HG02642 (cell line): Measurements from ENCODE around the gene C10orf53.

Source experiments
- ATAC-seq: cut with Tn5 transposase; IDR thresholded peaks from one replicate; pipeline ENCODE4 v1.9.1; 2021; ENCODE audit warnings: mild to moderate bottlenecking; ENCODE audit not compliant: unreplicated experiment, poor library complexity

The C10orf53 gene, protein sequence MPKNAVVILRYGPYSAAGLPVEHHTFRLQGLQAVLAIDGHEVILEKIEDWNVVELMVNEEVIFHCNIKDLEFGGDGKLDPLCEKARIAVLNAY

DNA sequence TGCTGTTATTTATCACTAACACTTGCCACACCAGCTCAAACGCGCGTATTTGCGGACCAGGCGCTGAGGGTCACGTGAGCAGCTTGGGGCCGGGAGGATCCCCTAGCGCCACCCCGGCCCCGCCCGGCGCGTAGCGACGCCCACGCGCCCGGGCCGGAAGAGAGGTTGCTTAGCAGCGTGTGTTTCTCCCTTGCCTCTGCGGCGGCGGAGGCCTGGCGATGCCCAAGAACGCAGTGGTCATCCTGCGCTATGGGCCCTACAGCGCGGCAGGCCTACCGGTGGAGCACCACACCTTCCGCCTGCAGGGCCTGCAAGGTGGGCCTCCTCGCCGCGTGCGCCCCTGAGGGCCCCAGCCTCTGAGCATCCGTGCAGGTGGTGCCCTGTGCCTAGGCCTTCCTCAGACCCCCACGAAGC, at the start of gene C10orf53:
C10orf53 (plus strand) TSS at position 172 of the 414 bp plus-strand sequence; CDS start at position 219, 47 bp downstream.
- ATAC-seq, result no peak

DNA sequence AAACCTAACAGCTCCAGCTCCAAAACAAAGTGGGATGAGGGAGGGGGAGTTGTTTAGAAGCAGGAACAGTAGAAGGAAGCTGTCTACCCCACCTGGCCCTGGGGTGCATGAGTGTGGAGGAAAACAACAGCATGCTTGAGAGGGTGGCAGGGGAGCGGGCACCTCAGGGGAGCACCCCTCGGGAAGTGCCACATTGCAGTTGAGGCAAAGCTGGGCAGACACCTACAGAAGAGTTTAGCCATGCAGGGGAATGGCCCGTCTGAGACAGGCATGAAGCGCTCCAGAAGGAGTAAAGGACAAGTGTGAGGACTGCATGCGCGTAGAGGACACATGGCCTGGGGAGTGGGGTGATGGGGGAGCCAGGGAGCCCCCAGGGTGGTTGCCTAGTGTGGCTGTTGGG, 47.5 kb upstream of the C10orf53 start:
- ATAC-seq, result no peak

DNA sequence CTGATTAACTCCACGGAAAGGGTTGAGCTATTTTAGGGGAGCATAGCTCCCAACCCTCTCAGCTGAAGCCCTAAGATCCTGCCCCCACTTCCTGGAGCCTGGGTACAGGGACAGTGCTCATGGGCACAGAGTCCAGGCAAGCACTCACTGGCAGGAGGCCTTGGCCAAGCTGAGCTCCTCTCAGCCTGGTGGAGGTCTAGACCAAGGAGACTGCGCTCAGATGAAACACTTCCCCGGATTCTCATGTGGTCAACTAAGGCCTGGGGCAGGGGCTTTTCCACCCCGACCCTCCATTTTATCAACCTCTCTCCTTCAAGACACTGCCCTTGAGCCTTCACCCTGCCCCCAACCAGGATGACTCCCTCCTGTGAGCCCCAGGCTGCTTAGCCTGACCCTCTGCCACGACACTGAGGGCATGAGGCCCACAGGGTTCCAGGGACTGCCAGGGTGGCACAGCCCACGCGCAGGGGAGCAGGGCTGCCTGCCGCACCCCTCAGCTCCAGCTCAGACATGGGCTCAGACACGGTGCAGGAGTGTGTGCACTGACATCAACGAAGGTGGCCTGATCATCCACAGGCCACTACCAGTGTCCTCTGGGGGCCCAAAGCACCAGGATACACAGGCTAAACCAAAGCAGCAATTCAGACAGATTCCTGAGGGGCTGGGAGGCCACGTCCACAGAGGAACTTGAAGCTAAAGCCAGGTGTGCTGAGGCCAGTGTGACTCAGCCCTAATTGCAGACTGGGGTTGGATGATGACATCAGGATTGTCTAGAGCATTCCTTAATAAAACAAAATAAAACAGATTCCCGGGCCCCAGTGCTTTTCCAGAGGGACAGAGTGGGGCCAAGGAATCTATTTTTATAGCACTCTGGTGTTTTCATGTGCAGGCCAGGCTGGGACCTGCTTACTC, 46.8 kb upstream of the C10orf53 start:
- no peak for ATAC-seq

DNA sequence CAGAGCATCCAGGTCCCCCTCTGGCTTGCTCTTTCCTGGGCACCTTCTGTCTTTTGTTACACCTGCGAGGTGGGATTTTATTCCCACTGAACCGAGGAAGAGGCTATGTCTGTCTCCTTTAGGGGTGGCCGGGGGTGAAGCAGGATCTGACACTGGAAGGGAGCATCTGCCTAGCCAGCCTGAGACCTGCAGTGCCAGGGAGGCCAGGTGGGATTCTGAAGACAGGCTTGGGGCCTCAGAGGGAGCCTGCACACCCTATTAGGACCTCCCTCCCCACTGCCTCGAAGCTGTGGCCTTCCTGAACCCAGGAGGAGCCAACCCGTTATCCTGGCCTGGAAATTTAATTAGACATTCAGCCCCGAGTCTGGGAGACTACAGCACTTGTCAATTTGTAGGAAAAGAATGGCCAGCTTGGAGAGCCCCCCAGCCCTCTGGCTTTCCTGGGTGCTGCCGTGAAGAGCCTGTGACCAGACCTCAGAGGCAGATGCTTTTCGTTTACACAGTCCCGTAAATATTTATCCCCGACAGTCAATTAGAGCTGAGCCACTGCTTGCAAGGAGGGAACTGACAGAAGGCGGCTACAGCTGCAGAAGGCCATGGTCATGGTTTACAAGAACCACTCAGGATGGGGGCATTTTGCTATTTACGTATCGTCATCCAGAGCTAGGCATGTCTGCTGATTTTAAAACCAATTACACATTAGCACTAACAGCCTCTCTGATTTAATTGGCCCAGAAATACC, 46.0 kb upstream of the C10orf53 start:
- no peak for ATAC-seq

DNA sequence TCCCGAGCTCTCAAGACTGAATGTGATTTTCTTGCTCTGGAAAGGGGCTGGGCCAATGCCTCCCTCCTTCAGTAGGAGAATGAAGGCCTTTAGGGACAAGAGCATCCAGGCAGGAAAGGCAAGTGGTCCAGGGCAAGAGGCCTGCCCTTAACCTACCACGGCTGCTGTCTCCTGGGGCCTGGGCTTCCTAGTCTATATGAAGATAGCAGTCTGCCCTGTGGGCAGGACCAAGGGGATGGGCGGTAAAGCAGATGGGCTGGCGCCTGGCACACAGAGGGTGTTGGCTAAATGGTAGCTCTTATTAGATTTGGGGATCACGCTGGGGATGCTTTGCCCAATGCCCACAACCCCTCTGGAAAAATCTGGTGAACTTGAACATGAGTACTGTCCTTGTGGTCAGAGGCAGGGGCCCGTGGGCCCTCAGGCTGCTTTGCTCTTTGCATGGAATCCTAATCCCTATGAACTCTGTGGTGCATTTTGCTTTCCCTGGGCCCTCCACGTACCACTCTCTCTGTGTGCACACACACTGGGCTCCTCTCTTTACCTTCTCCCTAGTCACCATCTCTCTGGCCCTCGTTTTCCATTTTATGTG, 45.3 kb upstream of the C10orf53 start:
- no peak for ATAC-seq

DNA sequence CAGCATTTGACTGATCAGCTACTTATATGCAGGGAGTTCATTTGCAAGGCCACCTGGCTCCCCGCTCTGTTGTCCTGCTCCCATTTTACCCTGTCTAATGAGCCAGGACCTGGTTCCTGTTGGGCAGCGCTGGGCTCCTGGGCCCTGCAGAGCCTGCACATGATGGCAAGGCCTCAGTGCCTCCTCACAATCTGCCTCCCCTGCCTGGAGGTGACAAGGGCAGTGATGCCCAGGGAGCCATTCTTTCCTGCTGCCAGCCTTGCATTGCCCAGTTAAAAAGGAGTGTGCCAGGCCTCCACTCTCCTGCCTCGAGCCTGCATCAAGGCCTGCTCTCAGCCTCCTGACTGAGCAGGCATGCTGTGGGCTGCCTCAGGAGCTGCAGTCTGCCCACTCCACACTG, 37.1 kb upstream of the C10orf53 start:
- no peak for ATAC-seq

DNA sequence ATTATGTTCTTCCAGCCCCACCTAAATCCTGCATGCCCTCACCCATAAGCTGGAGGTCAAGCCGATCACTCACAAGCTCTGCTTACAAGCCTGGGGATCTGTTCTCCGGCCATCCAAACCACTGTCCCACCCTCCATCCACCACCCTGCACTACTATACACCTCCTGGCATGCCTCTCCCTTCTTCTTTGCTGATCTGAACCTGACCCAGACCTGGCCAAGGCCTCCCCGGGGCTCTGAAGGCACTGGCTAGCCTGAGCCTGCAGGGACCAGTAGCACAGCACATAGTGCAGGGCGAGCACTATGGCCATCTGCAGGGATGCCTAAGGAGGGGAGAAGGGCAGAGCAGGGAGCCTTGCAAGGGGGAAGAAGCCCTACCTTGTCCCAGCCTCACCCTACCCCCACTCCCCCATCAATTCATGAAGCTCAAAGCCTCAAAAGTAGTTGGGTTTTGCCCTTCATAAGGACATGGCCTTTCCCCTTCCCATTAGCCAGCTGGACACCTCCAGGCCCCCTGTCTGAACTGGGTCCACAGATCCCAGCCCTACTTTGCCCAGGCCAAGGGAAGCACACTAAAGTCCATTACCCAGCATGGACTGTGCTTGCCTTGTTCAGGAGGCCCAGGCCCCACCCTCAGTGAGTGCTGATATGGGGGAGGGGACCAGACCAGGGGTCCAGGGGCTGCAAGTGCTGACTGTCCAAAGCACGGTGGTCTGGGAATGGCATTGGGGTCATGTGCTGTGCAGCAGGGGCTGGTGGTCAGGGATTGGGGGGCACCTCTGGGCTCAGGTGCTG, 36.0 kb upstream of the C10orf53 start:
- no peak for ATAC-seq

DNA sequence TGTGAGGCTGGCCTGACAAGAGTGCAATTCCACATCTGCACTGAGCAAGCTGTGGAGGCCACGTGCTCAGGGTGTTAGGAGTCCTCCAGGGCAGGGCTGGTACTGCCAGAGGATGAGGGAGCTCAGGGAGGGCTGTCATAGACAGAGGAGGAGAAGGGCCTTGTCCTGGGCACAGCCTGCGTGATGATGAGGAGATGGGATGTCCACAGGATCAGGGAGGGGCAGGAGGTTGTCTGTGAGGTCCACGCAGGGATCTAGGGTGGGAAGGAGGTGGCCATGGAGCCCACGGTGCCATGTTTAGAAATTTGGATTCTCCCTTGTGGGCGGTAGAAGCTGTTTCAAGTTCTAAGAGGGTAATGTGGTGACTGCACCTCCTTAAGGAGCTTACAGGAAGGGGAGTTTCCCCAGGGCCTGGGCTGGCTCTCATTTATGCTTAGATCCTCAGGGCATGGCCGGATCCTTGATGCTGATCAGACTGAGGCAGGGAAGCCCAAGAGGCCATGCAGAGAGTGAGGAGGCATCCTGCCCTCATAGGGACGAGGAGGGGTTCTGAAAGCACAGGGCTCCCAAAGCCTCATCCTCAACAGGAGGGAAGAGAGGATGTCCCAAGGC, 35.3 kb upstream of the C10orf53 start:
- ATAC-seq, result no peak

DNA sequence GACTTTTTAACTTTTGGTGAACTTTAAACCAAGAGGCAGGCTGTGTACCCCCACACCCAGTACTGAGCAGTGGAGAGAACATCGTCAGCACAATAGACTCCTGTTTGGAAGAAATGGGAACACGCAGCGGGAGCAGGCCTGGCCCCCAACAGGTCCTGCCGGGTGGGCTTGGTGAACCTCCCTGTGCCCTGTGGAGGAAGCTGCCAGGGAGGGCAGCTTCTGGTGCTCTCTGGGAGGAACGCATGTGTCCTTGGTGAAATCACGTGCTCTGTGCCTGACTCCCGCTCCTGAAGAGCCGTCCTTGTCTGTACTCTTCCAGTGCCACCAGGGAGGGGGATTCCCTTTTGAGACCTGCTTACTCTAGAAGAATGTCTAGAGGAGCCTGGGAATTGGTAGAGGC, 34.0 kb upstream of the C10orf53 start:
- ATAC-seq, result no peak

DNA sequence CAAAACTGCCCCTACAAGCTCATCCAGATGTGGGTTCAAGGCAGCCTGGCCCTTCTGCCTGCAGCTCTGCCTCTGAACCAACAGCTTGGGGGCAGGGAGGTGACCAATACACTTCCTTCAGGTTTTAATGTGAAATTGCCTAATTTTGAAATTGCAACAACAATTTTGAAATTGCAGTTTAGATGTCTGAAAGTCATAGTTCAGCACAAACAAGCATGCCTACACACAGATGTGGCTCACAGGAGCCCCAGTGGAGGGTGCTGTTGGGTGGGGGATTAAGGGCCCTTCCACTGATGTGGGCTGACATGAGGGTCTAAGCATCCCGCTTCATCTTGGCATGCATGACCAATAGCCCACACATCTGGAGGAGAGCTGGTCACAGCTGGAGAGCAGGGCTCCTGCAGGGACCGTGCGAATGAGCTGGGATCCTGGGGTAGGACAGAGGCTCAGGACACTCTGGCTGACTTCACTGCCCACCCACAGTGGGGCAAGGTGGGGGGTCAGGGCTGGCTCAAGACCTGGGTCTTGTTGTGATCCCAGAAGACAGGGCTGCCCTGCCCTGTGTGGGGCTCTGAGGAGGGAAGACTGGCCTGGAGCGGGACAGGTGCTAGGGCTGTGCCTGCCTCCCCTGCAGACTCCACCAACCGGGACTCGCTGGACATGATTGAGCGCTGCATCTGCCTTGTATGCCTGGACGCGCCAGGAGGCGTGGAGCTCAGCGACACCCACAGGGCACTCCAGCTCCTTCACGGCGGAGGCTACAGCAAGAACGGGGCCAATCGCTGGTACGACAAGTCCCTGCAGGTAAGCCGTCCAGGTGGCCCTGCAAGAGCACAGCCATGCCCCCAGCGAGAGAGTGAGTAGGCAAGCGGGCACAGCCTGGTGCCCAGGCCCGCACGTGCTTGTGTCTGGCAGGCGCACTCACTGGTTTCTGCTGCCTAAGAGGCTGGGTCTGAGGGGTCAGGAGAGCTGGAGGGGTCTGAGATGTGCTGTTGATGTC, 33.3 kb upstream of the C10orf53 start:
- ATAC-seq, result no peak

DNA sequence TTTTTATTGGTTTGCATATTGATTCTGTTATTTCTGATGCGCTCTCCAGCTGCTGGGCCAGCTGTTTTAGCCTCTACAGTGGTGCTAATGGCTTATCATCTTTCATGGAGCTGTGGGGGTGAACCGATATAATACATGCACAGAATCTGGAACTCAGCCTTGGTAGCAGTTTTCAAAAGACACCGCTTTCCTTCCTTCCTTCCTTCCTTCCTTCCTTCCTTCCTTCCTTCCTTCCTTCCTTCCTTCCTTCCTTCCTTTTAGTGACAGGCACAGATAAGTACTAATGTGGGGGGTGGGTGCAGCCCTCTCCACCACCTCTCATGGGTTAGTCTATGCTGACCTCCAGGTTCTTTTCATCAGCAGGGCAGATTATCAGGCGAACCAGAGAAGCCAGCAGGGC, 31.9 kb upstream of the C10orf53 start:
- no peak for ATAC-seq

DNA sequence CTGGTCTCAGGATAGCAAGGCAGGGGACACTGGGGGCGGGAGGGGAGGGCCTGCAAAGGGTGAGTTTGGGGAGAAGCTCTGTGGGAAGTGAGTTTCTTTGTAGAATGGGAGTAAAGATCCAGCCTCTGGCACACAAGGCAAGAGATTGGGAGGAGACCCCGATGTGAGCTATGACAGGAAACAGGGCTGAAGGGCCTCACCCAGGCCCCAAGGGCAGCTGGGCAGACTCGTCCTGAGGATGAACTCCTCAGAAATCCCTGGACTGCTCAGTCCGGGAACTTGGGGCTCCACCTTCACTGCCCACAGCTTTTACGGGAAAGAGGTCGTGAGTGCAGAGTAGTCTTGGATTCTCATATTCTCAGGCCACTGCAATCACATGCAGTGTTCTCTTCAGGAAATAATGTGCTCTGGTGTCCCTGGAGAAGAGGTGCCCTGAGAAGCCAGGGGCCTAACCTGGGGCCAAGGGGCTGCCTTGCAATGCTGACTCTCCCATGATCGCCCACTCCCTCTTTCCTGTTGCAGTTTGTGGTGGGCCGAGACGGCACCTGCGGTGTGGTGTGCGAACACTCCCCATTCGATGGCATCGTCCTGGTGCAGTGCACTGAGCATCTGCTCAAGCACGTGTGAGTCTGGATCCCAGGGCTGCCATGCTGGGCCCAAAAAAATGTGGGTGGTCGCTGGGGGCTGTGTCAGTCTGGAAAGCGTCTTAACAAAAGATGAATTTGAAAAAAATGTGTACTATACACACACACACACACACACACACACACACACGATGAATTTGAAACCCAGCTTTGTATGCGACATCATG, 31.3 kb upstream of the C10orf53 start:
- ATAC-seq, result no peak

DNA sequence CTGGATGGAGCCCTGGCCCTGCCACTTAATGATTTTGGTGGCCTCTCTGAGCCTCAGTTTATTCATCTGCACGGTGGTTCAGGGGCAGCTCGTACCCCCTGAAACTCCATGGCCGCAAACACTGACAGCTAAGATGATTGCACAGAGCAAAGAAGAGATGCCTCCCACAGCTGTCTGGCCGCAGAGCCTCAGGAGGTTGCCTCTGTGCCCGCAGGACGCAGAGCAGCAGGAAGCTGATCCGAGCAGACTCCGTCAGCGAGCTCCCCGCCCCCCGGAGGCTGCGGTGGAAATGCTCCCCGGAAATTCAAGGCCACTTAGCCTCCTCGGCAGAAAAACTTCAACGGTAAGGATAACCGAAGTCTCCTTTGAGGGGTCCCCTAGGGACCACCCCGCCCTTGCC, 30.2 kb upstream of the C10orf53 start:
- ATAC-seq, result no peak

DNA sequence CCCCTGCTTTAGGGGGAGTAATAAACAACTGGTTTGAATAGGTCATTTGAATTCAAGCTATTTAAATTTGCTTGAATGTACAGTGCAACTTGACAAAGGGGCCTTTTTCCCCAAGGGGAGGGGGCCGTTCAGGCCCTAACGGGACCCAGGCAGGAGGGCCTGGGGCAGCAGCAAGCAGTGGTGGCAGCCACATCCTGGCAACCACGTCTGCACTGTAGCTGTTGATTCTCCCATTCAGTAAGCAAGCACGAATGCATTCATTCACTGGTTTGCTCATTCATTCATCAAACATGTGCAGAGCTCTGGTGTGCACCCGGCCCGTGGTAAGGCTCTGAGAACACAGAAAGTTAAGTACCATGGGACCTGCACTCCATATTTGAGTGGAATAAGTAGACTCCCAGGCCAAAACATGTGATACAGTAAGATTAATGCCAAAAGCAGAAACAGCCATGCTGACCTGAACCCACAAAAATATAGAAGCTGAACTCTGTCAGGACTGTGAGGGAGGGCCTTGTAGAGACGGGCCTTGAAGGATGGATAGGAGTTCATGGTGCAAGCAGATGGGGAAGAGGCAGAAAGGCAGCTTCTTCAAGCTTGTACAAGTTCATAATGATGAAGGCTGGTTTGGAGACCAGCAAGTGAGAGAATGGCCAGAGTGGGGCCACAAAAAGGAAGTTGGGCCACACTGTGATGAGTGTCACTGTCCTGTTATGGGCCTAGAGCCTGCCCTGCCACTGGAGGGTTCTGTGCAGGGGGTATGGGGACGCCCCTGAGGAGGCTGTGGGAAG, 29.3 kb upstream of the C10orf53 start:
- ATAC-seq, result no peak

DNA sequence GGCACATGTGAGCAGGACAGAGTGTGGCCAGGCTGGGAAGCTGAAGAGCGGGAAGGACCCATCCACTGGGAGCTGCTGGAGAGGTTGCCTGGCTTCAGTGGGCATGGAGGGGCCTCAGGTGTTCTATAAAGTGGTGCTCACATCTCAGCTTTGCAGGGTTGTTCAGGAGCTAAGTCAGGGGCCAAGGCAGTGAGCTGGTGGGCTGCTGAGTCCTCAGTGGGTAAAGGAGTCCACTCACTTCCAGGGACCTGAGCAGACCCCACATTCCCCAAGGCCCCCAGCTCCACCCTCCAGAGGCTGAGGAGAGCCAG, 28.8 kb upstream of the C10orf53 start:
- no peak for ATAC-seq

DNA sequence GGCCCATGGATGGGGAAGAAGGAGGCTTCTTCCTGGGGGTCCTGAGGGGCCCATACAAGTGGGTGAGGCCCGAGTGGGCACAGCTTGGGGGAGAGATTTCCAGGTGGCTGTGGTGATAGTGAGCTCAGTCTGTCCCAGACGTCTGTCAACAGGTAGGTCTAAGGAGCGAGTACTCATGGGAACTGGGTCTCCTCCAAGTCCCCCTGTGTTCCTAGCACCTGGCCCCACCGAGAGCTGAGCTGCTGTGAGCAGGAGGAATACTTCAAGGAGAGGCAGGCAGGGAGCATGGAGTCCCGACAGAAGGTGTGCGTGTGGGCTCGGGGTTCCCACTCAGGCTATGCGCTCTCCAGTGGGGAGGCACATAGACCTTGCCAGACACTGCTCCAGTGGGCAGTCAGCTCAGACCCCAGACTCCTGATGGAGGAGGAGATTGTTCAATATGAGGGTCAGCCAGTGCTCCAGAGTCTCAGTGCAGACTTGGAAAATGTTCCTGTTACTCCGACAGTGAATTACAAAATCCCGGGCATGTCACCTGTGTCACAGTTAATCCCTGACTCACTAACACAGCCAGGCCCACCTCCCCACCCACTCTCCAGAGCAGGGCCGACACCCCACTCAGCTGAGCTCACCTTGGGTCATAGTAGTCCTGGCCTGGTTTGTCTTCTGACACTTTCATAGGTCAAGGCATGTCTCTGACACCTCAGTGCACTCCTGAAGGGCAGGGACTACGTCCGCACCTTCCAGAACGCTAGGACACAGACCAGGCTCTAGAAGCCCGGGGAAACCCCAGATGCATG, 28.2 kb upstream of the C10orf53 start:
- no peak for ATAC-seq
